A673 (cell line): Measurements from ENCODE around the gene SIRPA.

Experiments used
- CTCF ChIP-seq: fragments of 300-800, 200-600 bp; sonication (generic); conservative IDR thresholded peaks from 2 replicates; pipeline ENCODE4 v1.5.1; 2017; ENCODE audit warnings: low read depth, mild to moderate bottlenecking, antibody characterized with exemption, low read length, moderate library complexity, mixed read lengths
- EZH2 ChIP-seq: fragments of 200-600 bp; sonication (generic); IDR thresholded peaks from 2 replicates; pipeline ENCODE4 v1.6.1; 2017; ENCODE audit warnings: borderline replicate concordance, low read depth, mild to moderate bottlenecking, mixed read lengths, antibody characterized with exemption, low read length; ENCODE audit not compliant: poor library complexity, severe bottlenecking

GRCh38 chr20:1932971-1933370 lies 37.8 kb downstream of the SIRPA start:
- no peak for TF ChIP-seq EZH2
- TF ChIP-seq CTCF, result no peak
